Measurements from ENCODE around the gene NF2.

- TF ChIP-seq CTCF (IDR thresholded peaks at IDR 0.05) (no peak), ZFX (IDR thresholded peaks at IDR 0.05; ENCODE audit: borderline replicate concordance) (no peak)
These were observed 31.4 kb downstream of the NF2 start for GRCh38 chr22:29634847-29635246.
